ENCODE results near the gene CCR8.

CCR8 gene

GRCh38 chr3:39287216-39288164 lies 42.0 kb upstream of the CCR8 start:
- CTCF ChIA-PET, result interaction anchor here (0.6 to 8.7 kb wide), 49 partner anchors 10 to 1312 kb away, joined by 3 to 311 read pairs (median 4); partner anchors contain the start of genes CX3CR1 and XIRP1
- no peak for TF ChIP-seq ZNF37A (tag by site-specific recombination; IDR thresholded peaks at IDR 0.05)
- Histone ChIP-seq H3K9me3 (ENCODE audit: control insufficient read depth, insufficient read depth, low read depth, low read length) (no peaks in the 10 kb centered on the region), H3K4me1 (ENCODE audit: control insufficient read depth, insufficient read depth, low read length) (no peaks in the 10 kb centered on the region), H3K36me3 (ENCODE audit: control insufficient read depth in 2 of 2, insufficient read depth in 1 of 2, low read length in 2 of 2) (no peaks in the 10 kb centered on the region), H3K4me3 (ENCODE audit: low read depth, low read length) (no peak overlapping the region), H3K27ac (ENCODE audit: extremely low read depth, low read depth, low read length) (no peak overlapping the region)
- POLR2A ChIA-PET, result interaction anchor here (1.0 to 1.3 kb wide), 2 partner anchors 98 to 162 kb away, joined by 4 to 6 read pairs; no protein-coding TSS in a partner anchor

GRCh38 chr3:39288300-39288808 lies 41.2 kb upstream of the CCR8 start:
- H3K4me1 ChIP-seq (ENCODE audit: control insufficient read depth, insufficient read depth, low read length), result no peaks in the 10 kb centered on the region
- H3K9me3 ChIP-seq (ENCODE audit: control insufficient read depth, insufficient read depth, low read depth, low read length), result no peaks in the 10 kb centered on the region
- no peak overlapping the region for H3K27ac ChIP-seq (ENCODE audit: extremely low read depth, low read depth, low read length)
- CTCF ChIA-PET, result interaction anchor here (0.6 to 8.7 kb wide), 56 partner anchors 9 to 1313 kb away, joined by 3 to 311 read pairs (median 4); partner anchors contain the start of genes CX3CR1, GORASP1, TTC21A and XIRP1
- POLR2A ChIA-PET, result interaction anchor here (1.0 to 1.3 kb wide), 2 partner anchors 99 to 163 kb away, joined by 4 to 6 read pairs; no protein-coding TSS in a partner anchor
- H3K36me3 ChIP-seq (ENCODE audit: control insufficient read depth in 2 of 2, insufficient read depth in 1 of 2, low read length in 2 of 2), result no peaks in the 10 kb centered on the region
- H3K4me3 ChIP-seq (ENCODE audit: low read depth, low read length), result no peak overlapping the region
- TF ChIP-seq HOXA7 (CRISPR knock-in tag; IDR thresholded peaks at IDR 0.05; ENCODE audit: borderline replicate concordance) (no peak), TRIM28 (IDR thresholded peaks at IDR 0.05; ENCODE audit: borderline replicate concordance, low read length) (no peak), FEZF1 (tag by site-specific recombination; IDR thresholded peaks at IDR 0.05) (no peak), ZNF133 (tag by site-specific recombination; IDR thresholded peaks at IDR 0.05) (no peak), ZNF121 (tag by site-specific recombination; IDR thresholded peaks at IDR 0.05) (no peak), ZNF510 (tag by site-specific recombination; IDR thresholded peaks at IDR 0.05; ENCODE audit: insufficient replicate concordance) (no peak), ZFP69B (tag by site-specific recombination; IDR thresholded peaks at IDR 0.05) (0 out of 2 replicates have a peak, but pooled peaks have one; percentile 43), ZNF280D (tag by site-specific recombination; IDR thresholded peaks at IDR 0.05) (no peak), ZNF777 (tag by site-specific recombination; IDR thresholded peaks at IDR 0.05; ENCODE audit: borderline replicate concordance) (no peak), CTCF (tag by site-specific recombination; IDR thresholded peaks at IDR 0.05) (peak; percentile 82), ZNF24 (tag by site-specific recombination; IDR thresholded peaks at IDR 0.05) (no peak), ATF2 (tag by site-specific recombination; IDR thresholded peaks at IDR 0.05; ENCODE audit: low read depth) (no peak), ZNF114 (tag by site-specific recombination; IDR thresholded peaks at IDR 0.05) (no peak), ZBTB8A (tag by site-specific recombination; IDR thresholded peaks at IDR 0.05) (no peak), ZNF830 (tag by site-specific recombination; IDR thresholded peaks at IDR 0.05; ENCODE audit: low read depth) (no peak)
- TF ChIP-seq, protein P1, sequence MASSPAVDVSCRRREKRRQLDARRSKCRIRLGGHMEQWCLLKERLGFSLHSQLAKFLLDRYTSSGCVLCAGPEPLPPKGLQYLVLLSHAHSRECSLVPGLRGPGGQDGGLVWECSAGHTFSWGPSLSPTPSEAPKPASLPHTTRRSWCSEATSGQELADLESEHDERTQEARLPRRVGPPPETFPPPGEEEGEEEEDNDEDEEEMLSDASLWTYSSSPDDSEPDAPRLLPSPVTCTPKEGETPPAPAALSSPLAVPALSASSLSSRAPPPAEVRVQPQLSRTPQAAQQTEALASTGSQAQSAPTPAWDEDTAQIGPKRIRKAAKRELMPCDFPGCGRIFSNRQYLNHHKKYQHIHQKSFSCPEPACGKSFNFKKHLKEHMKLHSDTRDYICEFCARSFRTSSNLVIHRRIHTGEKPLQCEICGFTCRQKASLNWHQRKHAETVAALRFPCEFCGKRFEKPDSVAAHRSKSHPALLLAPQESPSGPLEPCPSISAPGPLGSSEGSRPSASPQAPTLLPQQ (tag by site-specific recombination; IDR thresholded peaks at IDR 0.05), result peak; percentile 41; the same call in 1 of the 2 replicates
- TF ChIP-seq, protein P2, sequence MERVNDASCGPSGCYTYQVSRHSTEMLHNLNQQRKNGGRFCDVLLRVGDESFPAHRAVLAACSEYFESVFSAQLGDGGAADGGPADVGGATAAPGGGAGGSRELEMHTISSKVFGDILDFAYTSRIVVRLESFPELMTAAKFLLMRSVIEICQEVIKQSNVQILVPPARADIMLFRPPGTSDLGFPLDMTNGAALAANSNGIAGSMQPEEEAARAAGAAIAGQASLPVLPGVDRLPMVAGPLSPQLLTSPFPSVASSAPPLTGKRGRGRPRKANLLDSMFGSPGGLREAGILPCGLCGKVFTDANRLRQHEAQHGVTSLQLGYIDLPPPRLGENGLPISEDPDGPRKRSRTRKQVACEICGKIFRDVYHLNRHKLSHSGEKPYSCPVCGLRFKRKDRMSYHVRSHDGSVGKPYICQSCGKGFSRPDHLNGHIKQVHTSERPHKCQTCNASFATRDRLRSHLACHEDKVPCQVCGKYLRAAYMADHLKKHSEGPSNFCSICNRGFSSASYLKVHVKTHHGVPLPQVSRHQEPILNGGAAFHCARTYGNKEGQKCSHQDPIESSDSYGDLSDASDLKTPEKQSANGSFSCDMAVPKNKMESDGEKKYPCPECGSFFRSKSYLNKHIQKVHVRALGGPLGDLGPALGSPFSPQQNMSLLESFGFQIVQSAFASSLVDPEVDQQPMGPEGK (tag by site-specific recombination; IDR thresholded peaks at IDR 0.05), result no peak; the same call in 1 of the 2 replicates
- TF ChIP-seq, protein P3, sequence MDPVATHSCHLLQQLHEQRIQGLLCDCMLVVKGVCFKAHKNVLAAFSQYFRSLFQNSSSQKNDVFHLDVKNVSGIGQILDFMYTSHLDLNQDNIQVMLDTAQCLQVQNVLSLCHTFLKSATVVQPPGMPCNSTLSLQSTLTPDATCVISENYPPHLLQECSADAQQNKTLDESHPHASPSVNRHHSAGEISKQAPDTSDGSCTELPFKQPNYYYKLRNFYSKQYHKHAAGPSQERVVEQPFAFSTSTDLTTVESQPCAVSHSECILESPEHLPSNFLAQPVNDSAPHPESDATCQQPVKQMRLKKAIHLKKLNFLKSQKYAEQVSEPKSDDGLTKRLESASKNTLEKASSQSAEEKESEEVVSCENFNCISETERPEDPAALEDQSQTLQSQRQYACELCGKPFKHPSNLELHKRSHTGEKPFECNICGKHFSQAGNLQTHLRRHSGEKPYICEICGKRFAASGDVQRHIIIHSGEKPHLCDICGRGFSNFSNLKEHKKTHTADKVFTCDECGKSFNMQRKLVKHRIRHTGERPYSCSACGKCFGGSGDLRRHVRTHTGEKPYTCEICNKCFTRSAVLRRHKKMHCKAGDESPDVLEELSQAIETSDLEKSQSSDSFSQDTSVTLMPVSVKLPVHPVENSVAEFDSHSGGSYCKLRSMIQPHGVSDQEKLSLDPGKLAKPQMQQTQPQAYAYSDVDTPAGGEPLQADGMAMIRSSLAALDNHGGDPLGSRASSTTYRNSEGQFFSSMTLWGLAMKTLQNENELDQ (tag by site-specific recombination; IDR thresholded peaks at IDR 0.05; ENCODE audit: low read depth), result no peak

Measured in HEK293 (cell line).